D721Med (cell line): ENCODE measurements around the gene ATXN7.

Experiments
- DNase-seq: peaks from one replicate; pipeline ENCODE4 v3.0.0; 2011; ENCODE audit warnings: low spot score; ENCODE audit not compliant: insufficient read length
- FAIRE-seq: peaks from 2 replicates; lab custom pipeline; 2011; peaks lifted over from hg19 to GRCh38; lab: Jason Lieb, UNC
- CTCF ChIP-seq: IDR thresholded peaks from 2 replicates; pipeline ENCODE4 v1.5.1; 2012; ENCODE audit warnings: mild to moderate bottlenecking, control low read depth; ENCODE audit not compliant: insufficient read depth; ENCODE audit errors: missing control alignments

Gene ATXN7

GRCh38 chr3:63945558-63946096 is 82.0 kb downstream of the ATXN7 start:
- DNase-seq (no peak), FAIRE-seq (no peak)
- TF ChIP-seq CTCF, result no peak

- FAIRE-seq, result no peak
- no peak for TF ChIP-seq CTCF
Observed at GRCh38 chr3:63946753-63947152, 83.1 kb downstream of the ATXN7 start.

DNA sequence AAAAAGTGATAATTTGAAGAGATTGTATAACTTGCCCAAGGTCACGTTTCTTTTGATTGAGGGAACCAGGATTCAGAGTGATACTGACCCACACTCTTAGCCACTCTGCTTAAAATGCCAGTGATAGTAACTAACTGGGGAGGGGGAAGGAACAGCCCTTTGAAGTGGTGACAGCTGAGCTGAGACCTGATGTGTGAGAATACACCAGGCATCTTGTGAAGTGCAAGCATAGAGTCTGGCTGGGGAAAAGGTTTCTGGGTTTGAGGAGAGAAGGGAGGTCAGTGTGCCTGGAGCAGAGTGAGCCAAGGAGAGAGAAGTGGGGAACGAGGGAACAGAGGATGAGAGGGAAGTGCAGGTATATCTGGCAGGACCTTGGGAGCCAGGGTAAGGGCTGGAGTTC is 83.9 kb downstream of the ATXN7 start:
- no peak for DNase-seq
- no peak for FAIRE-seq
- no peak for TF ChIP-seq CTCF

More at GRCh38 chr3:63946753-63947152, 83.1 kb downstream of the ATXN7 start:
- no peak for DNase-seq

DNA sequence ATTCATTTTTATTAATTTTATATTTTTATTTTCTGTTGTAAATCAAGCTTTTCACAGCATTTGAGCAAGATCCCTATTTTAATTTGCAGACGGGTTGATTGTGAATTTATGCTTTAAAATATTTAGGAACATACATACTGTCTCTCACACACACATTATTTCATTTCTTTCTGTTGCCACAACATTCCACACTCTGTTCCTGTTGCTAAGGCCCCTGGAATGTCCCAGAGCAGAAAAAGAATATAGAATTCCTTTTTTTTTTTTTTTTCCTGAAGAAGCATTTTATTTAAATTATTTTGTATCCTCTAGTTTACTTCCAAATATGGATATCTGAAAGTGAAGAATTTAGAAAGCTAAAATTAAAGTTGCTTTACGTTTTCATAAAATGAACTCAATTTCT is 85.3 kb downstream of the ATXN7 start:
- FAIRE-seq (no peak), DNase-seq (no peak)
- TF ChIP-seq CTCF, result no peak

DNA sequence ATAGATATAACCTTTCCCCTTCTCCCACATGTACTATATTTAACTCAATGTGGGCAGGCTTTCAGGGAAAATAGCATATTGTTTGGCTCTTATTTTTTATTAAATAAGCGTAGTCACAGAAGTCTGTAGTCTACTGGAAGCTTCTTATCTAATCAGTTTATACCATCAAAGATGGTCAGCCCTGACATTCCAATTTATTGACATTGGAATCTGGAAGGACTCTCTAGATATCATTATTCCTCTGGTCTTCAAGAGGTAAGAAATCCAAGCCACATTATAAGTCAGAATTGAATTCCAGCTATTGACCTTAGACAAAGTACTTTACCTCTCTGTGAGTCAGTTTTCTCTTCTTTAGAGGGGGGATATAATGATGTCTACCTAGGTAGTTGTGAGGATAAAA is 87.0 kb downstream of the ATXN7 start:
- DNase-seq (no peak), FAIRE-seq (no peak)
- TF ChIP-seq CTCF, result no peak

GRCh38 chr3:63951492-63952247 is 88.0 kb downstream of the ATXN7 start:
- DNase-seq (no peak), FAIRE-seq (no peak)
- no peak for TF ChIP-seq CTCF

- FAIRE-seq, result no peak
- no peak for TF ChIP-seq CTCF
- DNase-seq, result no peak
Observed at GRCh38 chr3:63952248-63952594, 88.6 kb downstream of the ATXN7 start.
